IMR-90 (cell line): ENCODE results near the gene ANKS3. TPM values are rescaled to one million over a fixed set of nuclear protein-coding genes. Genes with fewer than 3 reads are reported as not detected.

Source experiments
- ATAC-seq: fragments of 200-7000 bp; cut with Tn5 transposase; 2 replicates; pipeline ENCODE4 v1.9.1; 2020; ENCODE audit warnings: low read depth, mild to moderate bottlenecking, moderate library complexity
- BruUV-seq: library from RNA; stranded (reverse); fragments of 400-500 nt; replicated peaks from 2 replicates; lab custom pipeline; 2021; lab: Mats Ljungman, UMichigan
- CTCF ChIA-PET: fragments of 300-600 bp; formaldehyde crosslinking; extraction: SDS; loops from one replicate; lab custom pipeline; 2021; ENCODE audit warnings: antibody characterized with exemption; lab: Yijun Ruan, JAX
- POLR2A ChIA-PET: fragments of 300-600 bp; sonication (Branson Sonifier 250); formaldehyde crosslinking; loops from one replicate; lab custom pipeline; 2022; ENCODE audit warnings: antibody characterized with exemption; ENCODE audit not compliant: unreplicated experiment; lab: Charles Lee
- DNase-seq: peaks from one replicate; pipeline ENCODE4 v3.0.0; 2013
- H2AFZ ChIP-seq: replicated peaks from 2 replicates; pipeline ENCODE3; 2013; ENCODE audit warnings: low read length, mild to moderate bottlenecking; ENCODE audit not compliant: poor library complexity
- H2AK5ac ChIP-seq: 2 replicates; pipeline ENCODE4 v1.6.1; 2013; ENCODE audit warnings: low read depth, low read length, inconsistent platforms
- H2AK9ac ChIP-seq: replicated peaks from 2 replicates; pipeline ENCODE3; 2013; ENCODE audit warnings: mild to moderate bottlenecking, low read depth, low read length, moderate library complexity; ENCODE audit not compliant: poor library complexity
- H2BK120ac ChIP-seq: 2 replicates; pipeline ENCODE4 v1.6.1; 2013; ENCODE audit warnings: low read depth, low read length, inconsistent platforms
- H2BK15ac ChIP-seq: 3 replicates; pipeline ENCODE4 v1.6.1; 2013; ENCODE audit warnings: low read depth, low read length, inconsistent platforms
- H2BK20ac ChIP-seq: 2 replicates; pipeline ENCODE4 v1.6.1; 2013; ENCODE audit warnings: low read depth, mild to moderate bottlenecking, inconsistent platforms, low read length, moderate library complexity
- H2BK5ac ChIP-seq: 2 replicates; pipeline ENCODE4 v1.6.1; 2013; ENCODE audit warnings: mild to moderate bottlenecking, low read depth, low read length, inconsistent platforms; ENCODE audit not compliant: poor library complexity, severe bottlenecking
- H3K14ac ChIP-seq: replicated peaks from 2 replicates; pipeline ENCODE4 v1.6.1; 2013; ENCODE audit warnings: low read depth, low read length, inconsistent platforms
- H3K18ac ChIP-seq: 2 replicates; pipeline ENCODE4 v1.6.1; 2013; ENCODE audit warnings: low read depth, low read length, control low read depth
- H3K23ac ChIP-seq: 2 replicates; pipeline ENCODE4 v1.6.1; 2013; ENCODE audit warnings: low read depth, low read length, inconsistent platforms
- H3K27ac ChIP-seq: 2 replicates; pipeline ENCODE4 v1.5.1; 2013; ENCODE audit warnings: mild to moderate bottlenecking, control low read depth, low read length; ENCODE audit not compliant: insufficient read depth
- H3K27me3 ChIP-seq: 2 replicates; pipeline ENCODE4 v1.6.1; 2013; ENCODE audit warnings: low read length; ENCODE audit not compliant: control insufficient read depth, insufficient read depth
- H3K36me3 ChIP-seq: 2 replicates; pipeline ENCODE4 v1.6.1; 2013; ENCODE audit warnings: low read length, mixed read lengths; ENCODE audit not compliant: control insufficient read depth, insufficient read depth
- H3K4ac ChIP-seq: 2 replicates; pipeline ENCODE4 v1.6.1; 2013; ENCODE audit warnings: low read depth, low read length, inconsistent platforms
- H3K4me1 ChIP-seq: 2 replicates; pipeline ENCODE4 v1.6.1; 2013; ENCODE audit warnings: low read length, mixed read lengths; ENCODE audit not compliant: control insufficient read depth, insufficient read depth
- H3K4me2 ChIP-seq: 2 replicates; pipeline ENCODE4 v1.6.1; 2013; ENCODE audit warnings: low read depth, mild to moderate bottlenecking, control low read depth, low read length, moderate library complexity
- H3K4me3 ChIP-seq: 2 replicates; pipeline ENCODE4 v1.5.1; 2013; ENCODE audit warnings: low read depth, mild to moderate bottlenecking, control low read depth, low read length, moderate library complexity; ENCODE audit not compliant: insufficient read depth
- H3K56ac ChIP-seq: 2 replicates; pipeline ENCODE4 v1.6.1; 2013; ENCODE audit warnings: low read length, inconsistent platforms; ENCODE audit not compliant: insufficient read depth; ENCODE audit errors: extremely low read depth
- H3K79me1 ChIP-seq, 2 experiments: 2 replicates each; pipeline ENCODE4 v1.6.1; 2013; ENCODE audit warnings: low read length in 2 of 2, inconsistent platforms in 1 of 2, low read depth in 1 of 2
- H3K9ac ChIP-seq: 2 replicates; pipeline ENCODE4 v1.6.1; 2013; ENCODE audit warnings: low read depth, low read length, control low read depth
- H3K9me1 ChIP-seq: 2 replicates; pipeline ENCODE4 v1.6.1; 2013; ENCODE audit warnings: low read length, inconsistent platforms; ENCODE audit not compliant: insufficient read depth
- H3K9me3 ChIP-seq: 2 replicates; pipeline ENCODE4 v1.6.1; 2013; ENCODE audit warnings: low read length; ENCODE audit not compliant: control insufficient read depth, insufficient read depth
- H4K20me1 ChIP-seq: 2 replicates; pipeline ENCODE4 v1.6.1; 2013; ENCODE audit warnings: low read length, inconsistent platforms; ENCODE audit not compliant: insufficient read depth
- H4K5ac ChIP-seq: 2 replicates; pipeline ENCODE4 v1.6.1; 2013; ENCODE audit warnings: mild to moderate bottlenecking, low read depth, low read length, control low read depth
- H4K8ac ChIP-seq, 2 experiments: 2 replicates each; pipeline ENCODE4 v1.6.1; 2013; ENCODE audit warnings: low read depth in 2 of 2, low read length in 2 of 2, control low read depth in 1 of 2, inconsistent platforms in 1 of 2
- H4K91ac ChIP-seq: 2 replicates; pipeline ENCODE4 v1.6.1; 2013; ENCODE audit warnings: low read depth, low read length, inconsistent platforms; ENCODE audit not compliant: insufficient read depth
- BHLHE40 ChIP-seq: fragments of 150-350 bp; IDR thresholded peaks from 2 replicates; pipeline ENCODE4 v1.6.1; 2016; ENCODE audit warnings: mild to moderate bottlenecking, low read depth, low read length
- MXI1 ChIP-seq: IDR thresholded peaks from 2 replicates; pipeline ENCODE4 v1.6.1; 2012; ENCODE audit warnings: low read depth, mild to moderate bottlenecking, low read length, moderate library complexity, borderline replicate concordance
- RFX5 ChIP-seq: IDR thresholded peaks from 2 replicates; pipeline ENCODE4 v1.8.0; 2012; ENCODE audit warnings: low read depth, mild to moderate bottlenecking, low read length, moderate library complexity
- WGBS, 2 experiments: methylation state at CpG; one replicate each; pipeline versions ENCODE4 v1.1.5 to v1.1.7; 2013; ENCODE audit warnings: missing lambda C conversion rate in 2 of 2; ENCODE audit not compliant: insufficient read length in 1 of 2; ENCODE audit errors: extremely low coverage in 2 of 2; 5-methylcytosine and 5-hydroxymethylcytosine counted together
- dilution Hi-C: fragments of 300-500 bp; cut with HindIII; formaldehyde crosslinking; loops from one replicate; pipeline ENCODE4 v1.14.3; 2018; ENCODE audit warnings: low sequenced_read_pairs; ENCODE audit not compliant: unreplicated experiment
- in situ Hi-C: fragments of 300-500 bp; cut with MboI; formaldehyde crosslinking; loops from 3 replicates; pipeline ENCODE4 v1.14.3; 2019; ENCODE audit warnings: low sequenced_read_pairs, inconsistent platforms, mixed read lengths
- intact Hi-C: fragments of 100-400 bp; cut with micrococcal nuclease; formaldehyde crosslinking; loops from 2 replicates; pipeline ENCODE4 v1.10.0; 2022
- polyA plus RNA-seq, 3 experiments: library from polyadenylated mRNA; depleted of rRNA; stranded (reverse); fragments of >200 nt; gene quantifications; 2 replicates each; pipeline ENCODE4 v1.2.3, GENCODE V29; 2012; ENCODE audit warnings: low replicate concordance in 1 of 3
- total RNA-seq: library from RNA; depleted of rRNA; stranded (reverse); fragments of >200 nt; gene quantifications from 2 replicates; pipeline ENCODE4 v1.2.3, GENCODE V29; 2012

Gene ANKS3
- total and polyA plus RNA-seq, 2 of the 4 experiments (the other 2 are of a cell fraction), result 24.4 to 25.0 TPM

DNA sequence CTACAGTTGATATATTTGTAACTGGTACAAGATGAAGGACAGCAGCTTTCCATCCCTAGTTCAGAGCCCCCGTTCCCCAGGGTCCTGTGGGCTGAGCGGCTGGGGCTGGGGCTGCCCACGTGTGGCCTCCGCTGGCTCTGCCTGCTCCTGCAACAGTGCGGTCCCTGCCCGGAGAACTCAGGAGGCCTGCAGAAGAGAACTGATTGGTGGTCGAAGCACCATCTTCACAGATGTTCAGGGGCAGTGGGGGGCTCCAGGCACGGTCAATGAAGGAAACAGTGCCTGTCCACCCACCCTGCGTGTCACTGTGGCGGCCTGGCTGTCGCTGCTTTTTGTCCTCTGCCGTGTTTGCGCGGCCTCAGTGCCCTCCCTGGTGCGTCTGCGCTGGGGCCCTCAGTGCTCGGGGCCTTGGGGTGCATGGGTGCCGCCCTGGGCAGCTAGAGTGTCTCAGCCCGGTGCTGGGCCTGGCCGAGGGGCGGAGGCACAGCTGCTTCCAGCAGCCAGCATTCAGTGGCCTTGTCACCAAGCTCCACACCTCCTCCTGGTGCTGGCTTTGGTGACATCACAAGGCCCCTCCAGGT is 44.9 kb downstream of the ANKS3 start:
- Histone ChIP-seq H3K9me3 (no peaks in the 10 kb centered on the region), H4K5ac (no peak overlapping the region), H2AK5ac (no peak overlapping the region), H2AFZ (no peak overlapping the region), H3K4ac (no peak overlapping the region), H2BK15ac (no peak overlapping the region), H4K91ac (no peak overlapping the region), H3K23ac (no peak overlapping the region), H3K27me3 (no peaks in the 10 kb centered on the region), H3K36me3 (peaks cover 36% of the 10 kb centered on the region), H4K8ac (no peak overlapping the region), H2BK20ac (no peak overlapping the region), H3K4me2 (no peak overlapping the region), H2BK5ac (no peak overlapping the region), H3K14ac (no peak overlapping the region), H3K56ac (no peak overlapping the region), H3K18ac (no peak overlapping the region), H3K79me1 (peaks cover 0 to 8% of the 10 kb centered on the region in 2 experiments; a peak in 2 of 4 replicates), H3K9ac (no peak overlapping the region), H3K4me1 (peaks cover 2% of the 10 kb centered on the region; the same call in 1 of the 2 replicates), H2BK120ac (no peak overlapping the region), H3K4me3 (no peak overlapping the region), H2AK9ac (no peak overlapping the region), H3K9me1 (peaks cover 5% of the 10 kb centered on the region; the same call in 1 of the 2 replicates), H3K27ac (no peak overlapping the region), H4K20me1 (no peaks in the 10 kb centered on the region; the same call in 1 of the 2 replicates)
- dilution Hi-C loops (no loop called here), in situ Hi-C loops (no loop called here), intact Hi-C loops (no loop called here)
- no peak for DNase-seq
- no peak for ATAC-seq
- ChIA-PET POLR2A (no interaction called here), CTCF (no interaction called here)
- BruUV-seq, result no TSS peak
- TF ChIP-seq RFX5, result no peak
- TF ChIP-seq MXI1, result no peak
- no peak for TF ChIP-seq BHLHE40
- WGBS, 2 experiments, result 92% methylated on average over 15 of the region's 21 CpGs; no CpG with 5 or more reads in 1 of the 2 experiments
